H7 (cell line): ENCODE measurements around the gene ROPN1B. TPM values are rescaled to one million over a fixed set of nuclear protein-coding genes. Genes with fewer than 3 reads are reported as not detected.
"Not testable (repeated sequence)": the region's sequence is repeated elsewhere in the genome, so short reads cannot be mapped to it uniquely, and the experiment has no call there.

Experiments used
- DNase-seq: peaks from one replicate; pipeline ENCODE4 v3.0.0; 2012
- H3K27me3 ChIP-seq: 2 replicates; pipeline ENCODE4 v1.6.0; 2011; ENCODE audit warnings: mild to moderate bottlenecking, low read length; ENCODE audit not compliant: control insufficient read depth, insufficient read depth
- H3K36me3 ChIP-seq: replicated peaks from 2 replicates; pipeline ENCODE4 v1.5.1; 2011; ENCODE audit warnings: low read length; ENCODE audit not compliant: control insufficient read depth, insufficient read depth
- H3K4me3 ChIP-seq: 2 replicates; pipeline ENCODE4 v1.5.1; 2011; ENCODE audit warnings: low read depth, mild to moderate bottlenecking, control low read depth, low read length, moderate library complexity; ENCODE audit not compliant: insufficient read depth
- total RNA-seq: library from RNA; depleted of rRNA; stranded (reverse); fragments of >200 nt; shearing (Covaris generic); gene quantifications from 2 replicates; pipeline ENCODE4 v1.2.3, GENCODE V29; 2014

The ROPN1B gene
- total RNA-seq, 1 experiment from 2014 or later = not detected

DNA sequence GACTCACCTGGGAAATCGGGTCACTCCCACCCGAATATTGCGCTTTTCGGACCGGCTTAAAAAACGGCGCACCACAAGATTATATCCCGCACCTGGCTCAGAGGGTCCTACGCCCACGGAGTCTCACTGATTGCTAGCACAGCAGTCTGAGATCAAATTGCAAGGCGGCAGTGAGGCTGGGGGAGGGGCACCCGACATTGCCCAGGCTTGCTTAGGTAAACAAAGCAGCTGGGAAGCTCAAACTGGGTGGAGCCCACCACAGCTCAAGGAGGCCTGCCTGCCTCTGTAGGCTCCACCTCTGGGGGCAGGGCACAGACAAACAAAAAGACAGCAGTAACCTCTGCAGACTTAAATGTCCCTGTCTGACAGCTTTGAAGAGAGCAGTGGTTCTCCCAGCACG is 32.1 kb upstream of the ROPN1B start:
- not testable (repeated sequence) for H3K27me3 ChIP-seq, H3K36me3 ChIP-seq, DNase-seq, H3K4me3 ChIP-seq

DNA sequence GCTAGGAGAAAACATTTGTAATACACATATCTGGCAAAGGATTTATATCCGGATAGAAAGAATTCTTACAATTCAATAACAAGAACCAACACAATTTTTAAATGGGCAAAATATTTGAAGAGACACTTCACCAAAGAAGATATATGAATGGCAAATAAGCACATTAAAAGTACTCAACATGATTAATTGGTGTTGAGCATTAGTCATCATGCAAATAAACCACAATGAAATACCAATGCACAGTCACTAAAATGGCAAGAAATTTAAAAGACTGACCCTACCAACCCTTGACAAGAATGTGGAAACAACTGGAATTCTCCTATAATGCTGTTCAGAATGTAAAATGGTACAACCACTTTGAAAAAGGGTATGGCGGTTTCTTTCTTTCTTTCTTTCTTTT is 21.2 kb upstream of the ROPN1B start:
- not testable (repeated sequence) for H3K4me3 ChIP-seq, DNase-seq, H3K27me3 ChIP-seq

DNA sequence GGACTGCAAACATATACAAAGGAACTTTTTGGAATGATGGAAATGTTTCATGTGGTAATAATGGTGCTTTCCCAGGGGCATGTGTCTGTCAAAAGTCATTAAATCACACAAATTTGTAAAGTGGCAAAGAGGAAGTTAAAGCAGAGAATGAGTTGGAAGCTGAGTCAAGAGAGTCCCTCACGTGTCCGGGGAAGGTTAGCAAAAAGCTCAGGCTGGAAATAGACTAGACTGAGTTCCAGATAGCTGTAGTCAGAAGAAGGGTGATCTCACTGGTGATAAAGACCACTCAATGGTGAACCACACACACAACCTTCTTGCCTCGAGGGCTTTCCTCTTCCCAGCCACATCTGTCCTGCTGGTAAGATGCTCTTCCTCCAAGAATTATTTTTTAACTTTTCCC is 20.1 kb upstream of the ROPN1B start:
- not testable (repeated sequence) for DNase-seq, H3K36me3 ChIP-seq, H3K27me3 ChIP-seq, H3K4me3 ChIP-seq

More for the DNA sequence above, 21.2 kb upstream of the ROPN1B start:
- H3K36me3 ChIP-seq = not testable (repeated sequence)

DNA sequence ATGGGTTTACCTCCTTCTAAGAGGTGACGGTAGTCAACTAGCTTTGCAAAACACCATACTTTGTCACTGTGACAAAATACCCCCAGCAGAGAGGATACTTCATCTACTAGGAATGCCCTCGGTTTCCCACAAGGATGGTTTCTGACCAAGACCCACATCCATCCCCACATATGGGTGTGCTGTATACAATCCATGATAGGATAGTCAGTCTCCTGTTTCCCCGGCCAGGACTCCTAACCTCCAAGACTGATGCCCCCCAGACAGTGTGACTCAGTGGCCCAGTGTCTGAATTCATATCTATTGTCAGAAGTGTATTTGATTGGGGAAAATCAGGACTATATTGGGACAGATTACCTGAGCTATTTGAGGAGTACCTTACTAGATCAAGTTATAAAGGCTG is 17.8 kb upstream of the ROPN1B start:
- H3K36me3 ChIP-seq, DNase-seq, H3K27me3 ChIP-seq: not testable (repeated sequence)

DNA sequence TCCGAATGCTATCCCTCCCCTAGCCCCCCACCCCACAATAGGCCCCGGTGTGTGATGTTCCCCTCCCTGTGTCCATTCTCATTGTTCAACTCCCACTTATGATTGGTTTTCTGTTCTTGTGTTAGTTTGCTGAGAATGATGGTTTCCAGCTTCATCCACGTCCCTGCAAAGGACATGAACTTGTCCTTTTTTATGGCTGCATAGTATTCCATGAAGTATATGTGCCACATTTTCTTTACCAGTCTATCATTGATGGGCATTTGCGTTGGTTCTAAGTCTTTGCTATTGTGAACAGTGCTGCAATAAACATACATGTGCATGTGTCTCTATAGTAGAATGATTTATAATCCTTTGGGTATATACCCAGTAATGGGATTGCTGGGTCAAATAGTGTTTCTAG is 12.0 kb upstream of the ROPN1B start:
- not testable (repeated sequence) for DNase-seq, H3K36me3 ChIP-seq, H3K4me3 ChIP-seq, H3K27me3 ChIP-seq

More for the DNA sequence above, 17.8 kb upstream of the ROPN1B start:
- H3K4me3 ChIP-seq = not testable (repeated sequence)

DNA sequence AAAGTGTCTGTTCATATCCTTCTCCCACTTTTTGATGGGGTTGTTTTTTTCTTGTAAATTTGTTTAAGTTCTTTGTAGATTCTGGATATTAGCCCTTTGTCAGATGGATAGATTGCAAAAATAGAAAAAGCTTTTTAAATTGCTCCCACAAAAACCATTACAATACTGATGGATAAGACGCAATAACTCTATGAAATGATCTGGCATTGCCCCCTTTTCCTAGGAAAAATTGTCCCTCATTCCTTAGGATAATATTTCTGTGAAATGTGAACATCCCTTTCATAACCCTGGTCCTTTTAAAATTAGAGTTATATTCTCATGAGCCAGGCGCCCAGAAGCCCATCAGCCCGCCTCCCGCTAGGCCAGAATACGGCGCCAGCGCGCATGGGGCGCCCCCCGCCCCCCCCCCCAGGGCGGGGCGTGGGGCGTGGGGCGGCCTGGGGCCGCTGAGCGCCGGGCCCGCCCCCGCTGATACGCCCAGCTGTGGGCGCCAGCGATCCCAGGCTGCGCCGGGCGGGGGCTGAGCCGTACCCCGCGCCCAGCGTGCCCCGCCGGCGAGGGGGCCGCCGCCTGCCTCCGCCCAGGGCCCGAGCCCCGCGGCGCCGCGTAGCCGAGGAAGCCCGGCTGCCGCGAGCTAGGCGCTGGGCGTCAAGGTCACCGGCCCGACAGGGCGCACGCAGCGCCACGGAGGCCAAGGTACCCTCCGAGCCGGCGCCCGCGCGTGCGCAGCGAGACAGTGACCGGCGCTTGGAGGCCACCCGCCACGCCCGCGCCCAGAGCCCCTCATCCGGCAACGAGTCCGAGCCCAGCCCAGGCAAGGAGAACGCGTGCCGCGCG is 11.1 kb upstream of the ROPN1B start:
- H3K27me3 ChIP-seq = no peaks in the 10 kb centered on the region
- H3K4me3 ChIP-seq = no peak overlapping the region
- peak; percentile 54 for DNase-seq
- no peaks in the 10 kb centered on the region for H3K36me3 ChIP-seq

DNA sequence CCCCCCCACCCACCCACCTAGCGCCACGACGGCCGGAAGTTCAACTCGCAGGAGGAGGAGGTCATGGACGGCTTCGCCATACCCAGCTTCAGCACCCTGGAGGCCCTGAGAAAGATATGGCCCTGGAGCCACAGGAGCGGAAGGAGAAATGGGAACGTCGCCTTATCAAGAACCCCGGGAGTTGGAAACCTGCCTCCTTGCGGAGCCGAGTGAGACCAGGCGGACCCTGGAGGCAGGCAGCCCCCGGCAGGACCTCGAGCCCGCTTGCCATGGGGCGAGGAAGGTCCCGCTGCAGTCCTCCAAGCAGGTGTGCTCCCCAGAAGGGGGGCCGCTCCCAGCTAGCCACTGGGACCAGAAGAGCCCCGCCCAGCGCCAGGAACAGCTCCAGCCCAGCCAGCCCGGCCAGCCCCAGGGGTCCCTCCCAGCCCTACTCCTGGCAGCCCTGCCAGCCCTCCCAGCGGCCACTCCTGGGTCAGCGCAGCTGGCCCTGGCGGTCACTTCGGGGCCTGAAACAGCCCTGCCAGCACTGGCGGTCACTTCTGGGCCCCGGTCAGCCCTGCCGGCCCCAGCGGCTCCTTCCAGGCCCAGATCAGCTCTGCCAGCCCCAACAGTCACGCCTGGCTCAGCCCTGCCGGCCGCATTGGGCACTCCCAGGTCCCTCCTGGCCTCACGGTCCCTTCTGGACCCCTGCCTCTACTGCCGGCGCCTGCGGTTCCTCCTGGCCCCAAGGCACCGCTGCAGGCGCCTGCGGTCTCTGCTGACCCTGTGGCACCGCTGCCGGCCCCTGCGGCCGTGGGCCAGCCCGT is 10.3 kb upstream of the ROPN1B start:
- Histone ChIP-seq H3K36me3 (no peaks in the 10 kb centered on the region), H3K4me3 (no peak overlapping the region), H3K27me3 (no peaks in the 10 kb centered on the region)
- DNase-seq = peak; percentile 45

DNA sequence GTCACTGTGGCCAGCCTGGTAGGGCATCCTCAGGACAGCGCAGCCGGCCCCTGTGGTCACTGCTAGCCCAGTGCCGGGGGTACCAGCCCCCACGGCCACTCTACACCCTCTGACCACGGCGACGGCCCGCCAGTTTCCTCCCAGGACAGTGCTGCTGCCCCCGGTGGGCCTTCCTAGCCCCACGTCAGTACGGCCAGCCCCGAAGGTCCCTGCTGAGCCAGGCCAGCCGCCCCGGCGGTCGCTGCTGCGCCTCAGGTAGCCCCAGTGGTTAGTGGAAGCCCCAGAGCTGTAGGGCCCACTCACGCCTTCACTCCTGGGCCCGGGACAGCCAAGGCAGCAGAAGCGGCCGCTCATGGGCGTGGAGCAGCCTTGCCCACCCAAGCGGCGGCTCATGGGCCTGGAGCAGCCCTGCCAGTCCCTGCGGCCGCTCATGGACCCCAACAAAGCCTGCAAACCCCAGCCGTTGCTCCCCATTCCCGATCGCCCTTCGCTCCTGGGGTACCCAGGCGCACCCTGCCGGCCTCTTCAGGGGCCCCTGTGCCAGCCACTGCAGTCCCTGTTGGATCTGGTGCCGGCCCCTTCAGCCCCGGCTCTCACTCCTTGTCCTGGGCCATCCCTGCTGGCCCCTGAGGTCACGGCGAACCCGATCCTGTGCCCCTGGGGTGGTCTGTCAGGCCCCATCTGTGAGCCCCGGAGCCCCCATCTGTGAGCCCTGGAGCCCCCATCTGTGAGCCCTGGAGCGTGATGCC is 9.5 kb upstream of the ROPN1B start:
- Histone ChIP-seq H3K27me3 (no peaks in the 10 kb centered on the region; the same call in 1 of the 2 replicates), H3K36me3 (no peaks in the 10 kb centered on the region), H3K4me3 (no peak overlapping the region)
- peak; percentile 70 for DNase-seq

DNA sequence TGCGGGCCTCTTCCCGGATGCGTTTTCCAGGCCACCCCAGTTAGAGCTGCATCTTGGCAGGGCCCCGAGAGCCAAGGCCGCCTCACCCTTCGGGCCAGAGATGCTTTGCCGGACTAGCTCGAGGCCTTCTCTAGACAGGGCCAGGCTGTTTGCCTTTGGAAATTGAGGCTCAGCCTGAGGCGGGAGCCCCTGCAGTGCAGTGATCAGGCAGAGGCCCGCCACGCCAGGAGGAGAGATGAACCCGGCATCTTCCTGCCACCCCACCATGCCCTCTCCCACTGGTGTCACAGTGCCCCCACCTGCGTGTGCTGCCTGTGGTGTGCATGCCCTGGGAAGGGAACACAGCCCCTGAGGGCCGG is 8.9 kb upstream of the ROPN1B start:
- no peaks in the 10 kb centered on the region for H3K36me3 ChIP-seq
- peak; percentile 36 for DNase-seq

DNA sequence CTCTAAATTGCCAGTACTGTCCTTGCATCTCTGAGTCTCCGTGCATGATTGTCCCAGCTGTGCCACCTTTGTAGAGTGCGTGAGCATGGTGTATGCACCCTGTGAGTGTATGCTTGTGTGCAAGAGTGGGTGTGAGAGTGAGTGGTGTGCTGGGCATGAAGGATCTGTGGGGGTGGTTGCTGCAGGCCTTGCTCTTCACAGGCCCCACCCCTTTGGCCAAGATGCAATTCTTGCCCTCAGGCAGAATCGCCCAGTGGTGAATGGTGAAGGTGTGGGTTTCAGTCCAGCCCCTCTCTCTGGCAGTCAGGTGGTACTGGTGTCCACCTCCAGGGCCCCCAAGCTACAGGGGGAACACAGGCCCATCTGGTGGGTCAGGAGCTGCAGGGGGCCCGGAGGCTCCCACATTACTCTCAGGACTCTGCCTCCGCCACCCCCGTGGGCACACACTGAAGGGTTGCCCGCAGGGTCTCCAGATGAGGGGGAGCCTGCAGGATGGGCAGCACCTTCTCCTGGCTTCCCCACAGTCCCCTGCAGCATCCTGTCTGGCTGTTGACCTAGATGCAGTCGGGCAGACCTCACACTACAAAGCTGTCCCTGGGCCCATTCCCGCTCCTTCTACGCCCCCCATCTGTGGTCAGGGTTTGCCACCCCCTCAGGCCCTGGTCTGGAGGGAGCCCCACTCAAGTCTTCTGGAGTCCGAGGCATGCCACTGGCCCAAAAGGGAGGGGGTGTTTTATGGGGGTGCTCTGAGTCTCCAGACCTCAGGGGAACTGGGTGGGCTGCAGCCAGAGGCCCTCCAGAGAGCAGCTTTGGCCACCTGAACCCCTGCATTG is 8.3 kb upstream of the ROPN1B start:
- H3K4me3 ChIP-seq = no peak overlapping the region
- DNase-seq = peak; percentile 39
- no peaks in the 10 kb centered on the region for H3K36me3 ChIP-seq
- H3K27me3 ChIP-seq = peaks cover 3% of the 10 kb centered on the region; the same call in 1 of the 2 replicates

More for the DNA sequence above, 8.9 kb upstream of the ROPN1B start:
- H3K27me3 ChIP-seq = no peaks in the 10 kb centered on the region; the same call in 1 of the 2 replicates
- no peak overlapping the region for H3K4me3 ChIP-seq

DNA sequence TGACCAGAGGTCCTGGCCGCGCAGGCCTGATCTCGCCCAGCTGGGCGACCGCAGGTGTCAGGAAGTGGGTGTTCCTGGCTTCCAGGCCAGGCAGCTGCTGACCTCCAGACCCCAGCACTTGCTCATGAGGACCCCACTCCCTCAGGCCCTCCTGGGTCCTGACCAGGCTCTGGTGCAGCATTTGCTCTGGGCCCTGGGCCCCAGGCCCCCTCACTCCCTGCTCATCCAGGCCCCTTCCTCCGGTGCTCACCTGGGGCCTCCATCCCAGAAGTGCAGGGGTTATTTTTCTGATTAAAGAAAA is 7.7 kb upstream of the ROPN1B start:
- no peak overlapping the region for H3K4me3 ChIP-seq
- peaks cover 3% of the 10 kb centered on the region; the same call in 1 of the 2 replicates for H3K27me3 ChIP-seq
- peak; percentile 39 for DNase-seq
- H3K36me3 ChIP-seq = no peaks in the 10 kb centered on the region

DNA sequence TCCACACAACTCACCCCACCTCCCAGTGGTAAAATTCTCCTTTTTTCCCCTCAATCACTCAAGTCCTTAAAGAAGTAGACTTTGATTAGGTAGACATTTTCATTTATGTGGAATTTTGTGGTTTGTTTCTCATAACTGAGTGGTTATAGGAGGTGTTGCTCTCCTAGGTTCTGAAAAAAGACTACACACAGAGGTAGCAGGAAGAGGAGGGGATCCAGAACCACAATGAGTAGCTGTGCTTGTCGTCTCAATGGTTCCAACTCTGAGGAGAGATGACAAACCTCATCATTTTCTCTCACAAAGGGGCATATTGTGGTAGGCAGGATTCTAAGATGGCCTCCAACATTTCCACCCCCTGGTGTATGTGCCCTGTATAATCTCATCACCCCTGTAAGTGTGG is 5.1 kb upstream of the ROPN1B start:
- DNase-seq, H3K36me3 ChIP-seq, H3K4me3 ChIP-seq: not testable (repeated sequence)
- peaks cover 12% of the 10 kb centered on the region for H3K27me3 ChIP-seq

DNA sequence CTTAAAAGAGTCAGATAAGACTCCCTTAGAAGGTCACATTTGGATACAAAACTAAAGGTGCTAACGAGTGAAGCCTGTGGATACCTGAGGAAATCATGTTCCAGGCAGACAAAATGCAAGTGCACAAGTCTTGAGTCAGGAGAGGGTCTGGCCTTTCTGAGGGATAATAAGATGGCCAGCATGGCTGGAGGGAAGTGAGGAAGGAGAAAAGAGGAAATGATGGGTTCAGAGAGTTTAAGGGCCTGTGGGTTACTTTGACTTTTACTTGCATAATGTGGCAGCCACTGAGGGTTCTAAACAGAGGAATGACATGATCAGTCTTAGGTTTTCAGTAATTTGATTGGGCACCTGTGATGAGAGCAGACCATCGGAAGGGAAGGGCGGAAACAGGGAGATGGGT is 3.5 kb upstream of the ROPN1B start:
- no peaks in the 10 kb centered on the region for H3K36me3 ChIP-seq
- no peak for DNase-seq
- peaks cover 19% of the 10 kb centered on the region for H3K27me3 ChIP-seq
- H3K4me3 ChIP-seq = no peak overlapping the region

DNA sequence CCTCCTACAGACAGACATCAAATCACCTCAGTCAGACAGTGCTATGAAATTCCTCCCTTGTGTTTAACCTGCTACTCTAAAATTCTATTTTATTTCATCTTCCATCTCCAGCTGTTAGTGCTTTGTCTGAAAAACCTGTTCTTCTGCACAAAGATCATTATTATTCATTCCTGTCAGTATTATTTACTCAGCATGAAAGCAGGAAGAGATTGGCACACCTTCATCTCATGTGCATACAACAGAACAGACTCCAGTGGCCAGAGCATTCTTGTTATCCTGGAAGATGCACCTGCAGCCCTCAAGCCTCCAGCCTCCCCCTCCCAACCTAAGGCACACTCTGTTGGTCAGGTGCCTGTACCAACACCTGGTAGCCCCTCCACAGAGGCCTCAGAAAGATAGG is 1.8 kb upstream of the ROPN1B start:
- Histone ChIP-seq H3K27me3 (peaks cover 31% of the 10 kb centered on the region), H3K4me3 (no peak overlapping the region), H3K36me3 (no peaks in the 10 kb centered on the region)
- DNase-seq = no peak
